Stomach (tissue), 9 donors: ENCODE measurements around the gene ZNF625. TPM values are rescaled to one million over a fixed set of nuclear protein-coding genes. Genes with fewer than 3 reads are reported as not detected.
A peak's percentile ranks its signal among the peaks of the same experiment; 100 is the strongest.

Experiments
- DNase-seq, 2 donors: peaks; one replicate each; pipeline versions ENCODE4 v3.0.0 to v3.0.0-alpha.2; 2013 to 2019
- H3K27ac ChIP-seq, 5 donors: fragments of 200-600 bp in 4 of 5; sonication (generic) in 4 of 5; one replicate each; pipeline ENCODE4 v1.5.1; 2013 to 2019; ENCODE audit warnings: mild to moderate bottlenecking in 1 of 5, moderate library complexity in 1 of 5
- H3K27me3 ChIP-seq, 3 donors: fragments of 200-600 bp; sonication (generic); one replicate each; pipeline ENCODE4 v1.5.1; 2017 to 2019; ENCODE audit warnings: mixed run types in 1 of 3
- H3K36me3 ChIP-seq, 4 donors: fragments of 200-600 bp; sonication (generic); 1 replicate in 3 of 4; 2 replicates in 1 of 4; pipeline ENCODE4 v1.5.1; 2016 to 2019
- H3K4me1 ChIP-seq, 4 donors: fragments of 200-600 bp; sonication (generic); one replicate each; pipeline ENCODE4 v1.5.1; 2016 to 2019
- H3K4me3 ChIP-seq, 4 donors: fragments of 200-600 bp; sonication (generic) in 3 of 4; one replicate each; pipeline ENCODE4 v1.5.1; 2016 to 2019; ENCODE audit warnings: mild to moderate bottlenecking in 1 of 4
- H3K9me3 ChIP-seq, 4 donors: fragments of 200-600 bp; sonication (generic); one replicate each; pipeline ENCODE4 v1.5.1; 2016 to 2019
- CTCF ChIP-seq, 7 experiments: fragments of 450-650 bp in 4 of 7; fragments of 200-600 bp in 3 of 7; sonication (generic) in 3 of 7; IDR thresholded peaks; one replicate each; pipeline ENCODE4 v1.5.1; 2016 to 2019; ENCODE audit warnings: antibody characterized with exemption in 7 of 7, control low read depth in 2 of 7, mild to moderate bottlenecking in 1 of 7
- EP300 ChIP-seq: sonication (generic); formaldehyde crosslinking; IDR thresholded peaks from one replicate; pipeline ENCODE4 v1.6.1; 2017; ENCODE audit warnings: antibody characterized with exemption
- POLR2A ChIP-seq, 4 donors: fragments of 450-650 bp; IDR thresholded peaks; one replicate each; pipeline ENCODE4 v1.6.1; 2016; ENCODE audit warnings: antibody characterized with exemption in 4 of 4, control low read depth in 2 of 4, mild to moderate bottlenecking in 1 of 4, moderate library complexity in 1 of 4
- POLR2AphosphoS5 ChIP-seq, 3 donors: sonication (generic); formaldehyde crosslinking; IDR thresholded peaks; one replicate each; pipeline ENCODE4 v1.6.1; 2016; ENCODE audit warnings: antibody characterized with exemption in 3 of 3
- WGBS, 5 donors: extraction: QIAGEN DNeasy Blood & Tissue Kit in 3 of 5; methylation state at CpG; one replicate each; pipeline versions ENCODE4 v1.1.5 to v1.1.7; 2013 to 2018; 5-methylcytosine and 5-hydroxymethylcytosine counted together
- intact Hi-C: fragments of 100-400 bp; cut with DNase I; formaldehyde crosslinking; loops from one replicate; pipeline ENCODE4 v1.15.1; 2023; ENCODE audit warnings: low total_unique reads
- polyA plus RNA-seq, 3 donors: library from polyadenylated mRNA; stranded (reverse); fragments of 200-250 nt; gene quantifications; one replicate each; pipeline ENCODE4 v1.2.3, GENCODE V29; 2013
- total RNA-seq, 5 donors: library from RNA; depleted of rRNA; stranded (reverse); fragments of >200 nt; gene quantifications; one replicate each; pipeline versions ENCODE4 v1.1.0 to v1.2.3, GENCODE V29; 2014 to 2016
- donor health status: healthy with polysubstance abuse.
- donor health status: Bipolar disorder and iron deficiency.
- donor health status: healthy.

Gene ZNF625
- total and polyA plus RNA-seq, 8 donors, result 0.60 to 10.0 (median 4.3) TPM; not detected in 2

GRCh38 chr19:12159773-12160414 is 3.4 kb upstream of the ZNF625 start:
- H3K27ac ChIP-seq, result no peak overlapping the region
- H3K9me3 ChIP-seq, result no peaks in the 10 kb centered on the region
- H3K27me3 ChIP-seq, result no peaks in the 10 kb centered on the region
- peaks cover 0 to 4% (median 0%) of the 10 kb centered on the region in 4 donors for H3K36me3 ChIP-seq
- intact Hi-C loops, result no loop called here
- H3K4me3 ChIP-seq, result no peak overlapping the region
- WGBS, 5 donors, result 90 to 96% (median 94%) methylated on average over 25 of the region's 25 CpGs
- TF ChIP-seq POLR2AphosphoS5 (IDR thresholded peaks at IDR 0.05) (no peak), CTCF (IDR thresholded peaks at IDR 0.05) (no peak), POLR2A (IDR thresholded peaks at IDR 0.05) (no peak)
- peaks cover 25 to 39% (median 33%) of the 10 kb centered on the region in 4 donors for H3K4me1 ChIP-seq
- no peak for DNase-seq

GRCh38 chr19:12155324-12155860 is 1.1 kb downstream of the ZNF625 start:
- peak in 1 of 2 donors; percentile 28 for DNase-seq
- WGBS, 5 donors, result 21 to 29% (median 23%) methylated on average over 11 of the region's 11 CpGs
- intact Hi-C loops, result no loop called here
- Histone ChIP-seq H3K4me3 (peak overlapping the region; percentile 69 to 96 (median 86)), H3K4me1 (peaks cover 10 to 29% (median 20%) of the 10 kb centered on the region in 4 donors), H3K9me3 (no peaks in the 10 kb centered on the region), H3K36me3 (peaks cover 0 to 18% (median 14%) of the 10 kb centered on the region in 4 donors), H3K27ac (peak overlapping the region in 4 of 5 donors; percentile 70 to 82 (median 79)), H3K27me3 (no peaks in the 10 kb centered on the region)
- TF ChIP-seq POLR2AphosphoS5 (IDR thresholded peaks at IDR 0.05), result no peak
- no peak for TF ChIP-seq CTCF (IDR thresholded peaks at IDR 0.05)
- TF ChIP-seq EP300, result no peak
- TF ChIP-seq POLR2A (IDR thresholded peaks at IDR 0.05), result no peak

- intact Hi-C loops, result no loop called here
- WGBS, 5 donors, result 94 to 97% (median 96%) methylated on average over 8 of the region's 8 CpGs
Observed at GRCh38 chr19:12145348-12145747, 11.2 kb downstream of the ZNF625 start.

GRCh38 chr19:12141405-12141736 is 15.2 kb downstream of the ZNF625 start:
- Histone ChIP-seq H3K4me3 (no peak overlapping the region), H3K4me1 (peaks cover 11 to 27% (median 24%) of the 10 kb centered on the region in 4 donors), H3K27me3 (no peaks in the 10 kb centered on the region), H3K9me3 (peaks cover 0 to 15% (median 9%) of the 10 kb centered on the region in 4 donors), H3K27ac (no peak overlapping the region), H3K36me3 (peaks cover 13 to 38% (median 27%) of the 10 kb centered on the region in 4 donors)
- no peak for TF ChIP-seq EP300
- no peak for TF ChIP-seq POLR2AphosphoS5 (IDR thresholded peaks at IDR 0.05)
- TF ChIP-seq POLR2A (IDR thresholded peaks at IDR 0.05), result no peak
- TF ChIP-seq CTCF (IDR thresholded peaks at IDR 0.05), result no peak
- intact Hi-C loops, result loop anchor here (5.0 kb wide), 1 partner anchor 84 kb away; no protein-coding TSS in a partner anchor
- WGBS, 5 donors, result 51 to 65% (median 55%) methylated on average over 10 of the region's 10 CpGs
- no peak for DNase-seq

More at GRCh38 chr19:12145348-12145747, 11.2 kb downstream of the ZNF625 start:
- H3K36me3 ChIP-seq, result peaks cover 19 to 47% (median 36%) of the 10 kb centered on the region in 4 donors
- TF ChIP-seq POLR2AphosphoS5 (IDR thresholded peaks at IDR 0.05) (no peak), CTCF (IDR thresholded peaks at IDR 0.05) (no peak), EP300 (no peak), POLR2A (IDR thresholded peaks at IDR 0.05) (no peak)
- H3K9me3 ChIP-seq, result peaks cover 0 to 17% (median 10%) of the 10 kb centered on the region in 4 donors
- no peaks in the 10 kb centered on the region for H3K27me3 ChIP-seq
- no peak for DNase-seq
- no peak overlapping the region for H3K4me3 ChIP-seq
- peaks cover 11 to 13% (median 11%) of the 10 kb centered on the region in 4 donors for H3K4me1 ChIP-seq
- H3K27ac ChIP-seq, result no peak overlapping the region
